Stomach (tissue), 9 donors: ENCODE measurements around the gene PRTG. TPM values are rescaled to one million over a fixed set of nuclear protein-coding genes. Genes with fewer than 3 reads are reported as not detected.
"Not testable (repeated sequence)": the region's sequence is repeated elsewhere in the genome, so short reads cannot be mapped to it uniquely, and the experiment has no call there.

Experiments
- DNase-seq, 2 donors: peaks; one replicate each; pipeline versions ENCODE4 v3.0.0 to v3.0.0-alpha.2; 2013 to 2019
- H3K27ac ChIP-seq, 5 donors: fragments of 200-600 bp in 4 of 5; sonication (generic) in 4 of 5; one replicate each; pipeline ENCODE4 v1.5.1; 2013 to 2019; ENCODE audit warnings: mild to moderate bottlenecking in 1 of 5, moderate library complexity in 1 of 5
- H3K27me3 ChIP-seq, 3 donors: fragments of 200-600 bp; sonication (generic); one replicate each; pipeline ENCODE4 v1.5.1; 2017 to 2019; ENCODE audit warnings: mixed run types in 1 of 3
- H3K36me3 ChIP-seq, 4 donors: fragments of 200-600 bp; sonication (generic); 1 replicate in 3 of 4; 2 replicates in 1 of 4; pipeline ENCODE4 v1.5.1; 2016 to 2019
- H3K4me1 ChIP-seq, 4 donors: fragments of 200-600 bp; sonication (generic); one replicate each; pipeline ENCODE4 v1.5.1; 2016 to 2019
- H3K4me3 ChIP-seq, 4 donors: fragments of 200-600 bp; sonication (generic) in 3 of 4; one replicate each; pipeline ENCODE4 v1.5.1; 2016 to 2019; ENCODE audit warnings: mild to moderate bottlenecking in 1 of 4
- H3K9me3 ChIP-seq, 4 donors: fragments of 200-600 bp; sonication (generic); one replicate each; pipeline ENCODE4 v1.5.1; 2016 to 2019
- CTCF ChIP-seq, 7 experiments: fragments of 450-650 bp in 4 of 7; fragments of 200-600 bp in 3 of 7; sonication (generic) in 3 of 7; IDR thresholded peaks; one replicate each; pipeline ENCODE4 v1.5.1; 2016 to 2019; ENCODE audit warnings: antibody characterized with exemption in 7 of 7, control low read depth in 2 of 7, mild to moderate bottlenecking in 1 of 7
- EP300 ChIP-seq: sonication (generic); formaldehyde crosslinking; IDR thresholded peaks from one replicate; pipeline ENCODE4 v1.6.1; 2017; ENCODE audit warnings: antibody characterized with exemption
- POLR2A ChIP-seq, 4 donors: fragments of 450-650 bp; IDR thresholded peaks; one replicate each; pipeline ENCODE4 v1.6.1; 2016; ENCODE audit warnings: antibody characterized with exemption in 4 of 4, control low read depth in 2 of 4, mild to moderate bottlenecking in 1 of 4, moderate library complexity in 1 of 4
- POLR2AphosphoS5 ChIP-seq, 3 donors: sonication (generic); formaldehyde crosslinking; IDR thresholded peaks; one replicate each; pipeline ENCODE4 v1.6.1; 2016; ENCODE audit warnings: antibody characterized with exemption in 3 of 3
- WGBS, 5 donors: extraction: QIAGEN DNeasy Blood & Tissue Kit in 3 of 5; methylation state at CpG; one replicate each; pipeline versions ENCODE4 v1.1.5 to v1.1.7; 2013 to 2018; 5-methylcytosine and 5-hydroxymethylcytosine counted together
- intact Hi-C: fragments of 100-400 bp; cut with DNase I; formaldehyde crosslinking; loops from one replicate; pipeline ENCODE4 v1.15.1; 2023; ENCODE audit warnings: low total_unique reads
- polyA plus RNA-seq, 3 donors: library from polyadenylated mRNA; stranded (reverse); fragments of 200-250 nt; gene quantifications; one replicate each; pipeline ENCODE4 v1.2.3, GENCODE V29; 2013
- total RNA-seq, 5 donors: library from RNA; depleted of rRNA; stranded (reverse); fragments of >200 nt; gene quantifications; one replicate each; pipeline versions ENCODE4 v1.1.0 to v1.2.3, GENCODE V29; 2014 to 2016
- donor health status: healthy with polysubstance abuse.
- donor health status: Bipolar disorder and iron deficiency.
- donor health status: healthy.

The PRTG gene
- total and polyA plus RNA-seq, 8 donors = under 0.01 to 12.3 (median 0.63) TPM; not detected in 2

DNA sequence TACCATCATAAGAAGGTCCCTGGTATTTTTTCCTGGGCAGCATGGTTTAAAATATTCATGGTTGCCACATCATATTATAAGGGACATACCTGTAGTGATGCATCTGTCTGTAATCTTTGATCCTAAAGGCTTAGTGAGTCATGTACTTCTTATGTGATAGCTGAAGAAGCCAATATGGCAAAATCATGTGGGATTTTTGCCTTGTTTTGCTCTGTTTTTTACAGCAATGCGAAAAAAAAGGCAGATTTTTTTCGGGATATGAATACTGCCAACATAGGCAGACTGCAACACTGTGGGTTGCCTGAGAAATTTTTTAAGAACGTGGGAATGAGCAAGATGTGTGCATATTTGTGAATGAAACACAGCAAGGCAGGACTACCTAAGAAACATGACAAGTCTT lies 143.5 kb downstream of the PRTG start:
- H3K27ac ChIP-seq = no peak overlapping the region
- no peaks in the 10 kb centered on the region for H3K4me1 ChIP-seq
- no peak for DNase-seq
- intact Hi-C loops = no loop called here
- H3K4me3 ChIP-seq = no peak overlapping the region
- TF ChIP-seq EP300 (no peak), CTCF (IDR thresholded peaks at IDR 0.05) (no peak), POLR2A (IDR thresholded peaks at IDR 0.05) (no peak), POLR2AphosphoS5 (IDR thresholded peaks at IDR 0.05) (no peak)
- WGBS, 5 donors = 85 to 95% (median 88%) methylated on average over 3 of the region's 3 CpGs
- H3K9me3 ChIP-seq = no peaks in the 10 kb centered on the region
- H3K27me3 ChIP-seq = no peaks in the 10 kb centered on the region
- no peaks in the 10 kb centered on the region for H3K36me3 ChIP-seq

DNA sequence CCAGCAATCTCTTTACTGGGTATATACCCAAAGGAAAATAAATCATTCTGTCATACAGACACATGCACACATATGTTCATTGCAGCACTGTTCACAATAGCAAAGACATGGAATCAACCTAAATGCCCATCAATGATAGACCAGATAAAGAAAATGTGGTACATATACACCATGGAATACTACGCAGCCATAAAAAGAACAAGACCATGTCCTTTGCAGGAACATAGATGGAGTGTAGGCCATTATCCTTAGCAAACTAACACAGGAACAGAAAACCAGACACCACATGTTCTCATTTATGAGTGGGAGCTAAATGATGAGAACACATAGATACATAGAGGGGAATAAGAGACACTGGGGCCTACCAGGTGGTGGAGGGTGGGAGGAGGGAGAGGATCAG lies 149.9 kb downstream of the PRTG start:
- intact Hi-C loops, H3K4me3 ChIP-seq, H3K9me3 ChIP-seq, H3K27ac ChIP-seq, DNase-seq, H3K36me3 ChIP-seq, H3K4me1 ChIP-seq: not testable (repeated sequence)
- WGBS, 5 donors = 86 to 98% (median 93%) methylated on average over 1 of the region's 1 CpG
- peaks cover 0 to 16% (median 5%) of the 10 kb centered on the region in 3 donors for H3K27me3 ChIP-seq

DNA sequence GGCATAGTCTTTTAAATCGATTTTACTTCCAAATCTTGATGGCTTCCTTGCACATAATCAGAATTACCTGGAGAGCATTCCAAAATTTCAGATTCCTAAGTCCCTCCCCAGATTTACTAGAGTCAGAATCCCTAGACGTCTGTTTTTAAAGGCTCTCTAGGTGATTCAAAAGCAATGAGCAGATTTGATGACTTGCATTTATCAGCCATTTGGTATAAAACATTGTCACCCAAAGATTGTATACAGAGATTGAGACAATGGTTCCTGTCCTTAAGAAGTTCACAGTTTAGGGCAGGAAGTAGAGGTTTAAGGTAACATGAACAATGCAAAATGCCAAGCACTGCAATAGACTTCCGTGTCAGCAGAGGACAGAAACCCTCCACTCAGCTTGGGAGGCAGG lies 152.2 kb downstream of the PRTG start:
- peaks cover 0 to 26% (median 21%) of the 10 kb centered on the region in 3 donors for H3K27me3 ChIP-seq
- intact Hi-C loops = no loop called here
- no peak overlapping the region for H3K27ac ChIP-seq
- 68 to 79% (median 70%) methylated on average over 3 of the region's 3 CpGs for WGBS, 5 donors
- H3K4me3 ChIP-seq = no peak overlapping the region
- no peak for TF ChIP-seq POLR2AphosphoS5 (IDR thresholded peaks at IDR 0.05)
- no peak for TF ChIP-seq POLR2A (IDR thresholded peaks at IDR 0.05)
- TF ChIP-seq EP300 = no peak
- TF ChIP-seq CTCF (IDR thresholded peaks at IDR 0.05) = no peak
- H3K36me3 ChIP-seq = no peaks in the 10 kb centered on the region
- no peaks in the 10 kb centered on the region for H3K9me3 ChIP-seq
- peaks cover 0 to 29% (median 16%) of the 10 kb centered on the region in 4 donors for H3K4me1 ChIP-seq
- no peak for DNase-seq

DNA sequence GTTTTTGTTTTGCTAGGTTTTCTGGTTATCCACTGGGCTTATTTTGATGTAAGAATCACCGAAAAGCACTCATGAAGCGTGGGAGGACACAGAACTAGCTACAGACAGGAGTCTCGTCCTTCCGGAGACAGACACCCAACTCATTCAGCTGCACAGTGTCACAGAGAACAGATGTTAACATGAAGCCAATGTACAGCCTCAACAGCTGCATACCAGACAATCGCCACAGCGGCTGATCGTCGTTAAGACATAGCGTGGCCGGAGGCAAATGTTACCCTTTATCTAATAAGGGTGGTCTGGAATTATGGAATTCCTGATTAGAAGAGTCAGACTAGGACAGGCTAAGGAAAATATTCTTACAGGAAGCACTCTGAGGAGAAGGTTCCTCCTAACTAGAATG lies 153.7 kb downstream of the PRTG start:
- Histone ChIP-seq H3K4me1 (peaks cover 0 to 30% (median 17%) of the 10 kb centered on the region in 4 donors), H3K9me3 (no peaks in the 10 kb centered on the region), H3K4me3 (peak overlapping the region in 3 of 4 donors; percentile 62 to 71 (median 64)), H3K27ac (peak overlapping the region in 1 of 5 donors; percentile 89), H3K27me3 (peaks cover 0 to 26% (median 21%) of the 10 kb centered on the region in 3 donors), H3K36me3 (no peaks in the 10 kb centered on the region)
- 76 to 91% (median 87%) methylated on average over 10 of the region's 10 CpGs for WGBS, 5 donors
- TF ChIP-seq POLR2A (IDR thresholded peaks at IDR 0.05) (no peak), CTCF (IDR thresholded peaks at IDR 0.05) (no peak), EP300 (no peak), POLR2AphosphoS5 (IDR thresholded peaks at IDR 0.05) (no peak)
- peak in 1 of 2 donors; percentile 42 for DNase-seq
- intact Hi-C loops = no loop called here

GRCh38 chr15:55588815-55589115 lies 154.2 kb downstream of the PRTG start:
- Histone ChIP-seq H3K36me3 (no peaks in the 10 kb centered on the region), H3K27ac (peak overlapping the region; percentile 54 to 89 (median 69)), H3K9me3 (no peaks in the 10 kb centered on the region), H3K27me3 (peaks cover 0 to 26% (median 21%) of the 10 kb centered on the region in 3 donors), H3K4me3 (peak overlapping the region; percentile 62 to 71 (median 66)), H3K4me1 (peaks cover 0 to 30% (median 17%) of the 10 kb centered on the region in 4 donors)
- 8 to 19% (median 12%) methylated on average over 19 of the region's 19 CpGs for WGBS, 5 donors
- TF ChIP-seq EP300 = no peak
- TF ChIP-seq POLR2AphosphoS5 (IDR thresholded peaks at IDR 0.05) = no peak
- no peak for TF ChIP-seq CTCF (IDR thresholded peaks at IDR 0.05)
- no peak for TF ChIP-seq POLR2A (IDR thresholded peaks at IDR 0.05)
- no peak for DNase-seq
- intact Hi-C loops = no loop called here
